Measurements from ENCODE around the gene SH3RF3.

The SH3RF3 gene

DNA sequence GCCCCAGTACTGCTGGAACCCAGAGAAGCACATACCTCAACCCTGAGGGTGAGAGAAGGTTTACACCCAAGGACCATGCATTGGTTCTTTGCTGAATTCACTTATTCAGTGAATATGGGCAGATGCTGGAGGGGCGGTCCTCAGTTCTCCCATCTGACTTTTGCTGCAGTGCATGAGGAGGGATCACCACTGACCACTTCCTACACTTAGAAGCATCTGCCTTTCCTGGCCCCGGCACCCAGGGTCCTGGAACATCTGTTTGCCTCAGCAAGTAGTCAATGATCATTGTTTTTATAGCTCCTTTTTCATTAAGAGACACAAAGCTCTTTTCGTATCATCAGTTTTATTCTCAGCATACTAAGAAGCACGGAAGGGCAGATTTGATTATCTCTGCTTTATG is 211.4 kb downstream of the SH3RF3 start:
- DNase-seq (ENCODE audit: low spot score), result no peak

- no peak for DNase-seq (ENCODE audit: low spot score)
These were observed 212.6 kb downstream of the SH3RF3 start for GRCh38 chr2:109341355-109342255.

DNA sequence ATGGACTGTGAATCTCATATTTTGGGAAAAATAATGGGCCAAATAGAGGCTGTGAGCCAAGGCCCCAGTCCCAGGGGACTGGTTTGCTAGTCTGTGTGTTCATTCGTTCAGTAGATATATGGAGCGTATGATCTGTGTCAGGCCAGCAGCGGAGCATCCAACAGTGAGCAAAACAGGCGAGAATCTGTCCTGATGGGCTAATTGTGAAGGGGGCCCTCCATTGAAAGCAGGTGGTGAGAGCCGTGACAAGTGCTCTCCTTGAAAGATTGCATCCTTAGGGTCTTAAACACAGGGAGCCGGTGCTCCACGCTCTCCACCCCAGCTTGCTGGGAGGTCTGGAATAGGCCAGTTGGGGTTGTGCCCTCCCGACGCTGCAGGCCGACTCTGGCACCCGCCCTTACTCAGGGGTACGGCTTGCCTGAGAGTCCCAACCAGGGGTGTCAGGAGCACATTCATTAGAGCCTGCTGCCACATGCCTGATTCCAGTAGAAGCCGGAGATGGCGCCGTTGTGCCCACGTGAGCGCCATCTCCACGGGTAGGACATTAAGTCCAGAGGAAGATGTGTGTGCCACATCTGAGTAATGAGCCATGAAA is 213.3 kb downstream of the SH3RF3 start:
- DNase-seq (ENCODE audit: low spot score), result no peak

- no peak for DNase-seq (ENCODE audit: low spot score)
These were observed 213.9 kb downstream of the SH3RF3 start for GRCh38 chr2:109342930-109343329.

- DNase-seq (ENCODE audit: low spot score), result no peak
These were observed 214.5 kb downstream of the SH3RF3 start for GRCh38 chr2:109343460-109343859.

DNA sequence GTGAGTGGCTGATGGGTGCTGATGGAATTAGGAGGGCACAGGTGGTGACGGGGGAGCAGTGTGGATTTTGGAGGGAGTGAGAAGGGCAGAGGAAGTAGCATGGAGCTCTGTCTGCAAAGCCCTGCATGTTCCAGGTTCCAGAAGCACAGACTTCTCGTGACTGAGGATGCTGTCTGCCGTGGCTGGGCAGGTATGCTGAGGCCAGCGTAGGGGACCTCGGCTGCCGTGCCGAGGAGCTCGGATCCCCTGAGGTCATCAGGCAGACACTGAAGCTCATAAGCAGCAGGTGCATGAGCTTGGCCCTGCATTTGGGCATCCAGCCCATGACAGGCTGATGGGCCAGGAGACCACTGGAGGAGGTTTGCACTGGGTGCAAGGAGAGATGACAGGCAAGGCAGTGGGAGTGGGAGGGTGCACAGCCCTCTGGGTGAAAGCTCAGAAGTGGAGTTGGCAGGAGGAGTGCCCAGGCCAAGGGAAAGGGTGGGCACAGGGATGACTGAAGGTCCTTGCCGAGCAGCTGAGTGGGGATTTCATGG is 215.3 kb downstream of the SH3RF3 start:
- DNase-seq (ENCODE audit: low spot score), result no peak

DNA sequence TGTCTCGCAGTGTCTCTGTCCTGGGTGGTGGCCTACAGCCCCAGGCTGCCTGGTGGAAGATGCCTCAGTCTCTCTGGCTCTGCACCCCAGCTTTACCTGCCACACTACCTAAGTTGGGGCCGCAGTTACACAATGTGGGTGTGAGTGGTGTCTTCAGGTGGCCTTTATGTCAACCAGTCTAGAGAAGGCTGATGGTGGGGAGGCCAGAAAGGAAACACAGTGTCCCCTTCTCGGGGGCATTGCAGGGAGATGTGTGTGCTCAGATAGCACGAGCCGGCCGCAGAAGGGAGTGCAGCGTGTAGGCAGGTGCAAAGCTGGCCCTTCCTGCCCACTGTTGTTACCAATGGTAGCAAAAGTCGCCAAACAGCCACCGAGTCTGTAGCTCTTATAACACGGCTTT is 216.1 kb downstream of the SH3RF3 start:
- DNase-seq (ENCODE audit: low spot score), result no peak

GRCh38 chr2:109345653-109346480 is 216.9 kb downstream of the SH3RF3 start:
- no peak for DNase-seq (ENCODE audit: low spot score)

GRCh38 chr2:109346601-109347228 is 217.7 kb downstream of the SH3RF3 start:
- DNase-seq (ENCODE audit: low spot score), result no peak

DNA sequence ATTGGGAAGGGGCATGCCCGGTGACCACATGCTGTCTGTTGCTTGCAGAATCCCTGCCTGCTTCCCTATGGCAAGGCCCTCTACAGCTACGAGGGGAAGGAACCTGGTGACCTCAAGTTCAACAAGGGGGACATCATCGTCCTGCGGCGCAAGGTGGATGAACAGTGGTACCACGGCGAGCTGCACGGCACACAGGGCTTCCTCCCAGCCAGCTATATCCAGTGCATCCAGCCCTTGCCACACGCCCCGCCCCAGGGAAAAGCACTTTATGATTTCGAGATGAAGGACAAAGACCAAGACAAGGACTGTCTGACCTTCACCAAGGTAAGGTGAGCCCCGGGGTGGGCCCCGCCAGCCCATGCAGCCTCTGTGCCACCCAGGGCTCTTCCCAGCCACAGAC is 218.6 kb downstream of the SH3RF3 start:
- no peak for DNase-seq (ENCODE audit: low spot score)

DNA sequence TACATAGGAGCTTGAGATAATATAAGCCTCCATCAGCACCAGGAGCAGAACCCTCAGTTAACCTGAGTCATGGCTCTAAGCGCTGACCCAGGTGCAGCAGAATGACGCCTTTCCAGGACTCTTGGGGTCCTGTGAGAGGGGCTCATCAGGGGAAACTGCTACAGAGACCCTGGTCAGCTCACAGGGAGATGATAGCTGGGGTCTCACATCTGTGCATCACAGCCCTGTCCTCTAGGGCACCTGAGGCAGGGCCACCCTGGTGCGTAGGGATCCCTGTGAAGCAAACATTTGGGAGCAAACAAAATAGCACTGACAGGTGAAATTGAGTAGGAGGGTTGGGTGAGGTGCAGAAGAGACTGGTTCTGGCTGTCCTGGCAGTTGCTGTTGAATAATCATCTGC is 219.2 kb downstream of the SH3RF3 start:
- no peak for DNase-seq (ENCODE audit: low spot score)

DNA sequence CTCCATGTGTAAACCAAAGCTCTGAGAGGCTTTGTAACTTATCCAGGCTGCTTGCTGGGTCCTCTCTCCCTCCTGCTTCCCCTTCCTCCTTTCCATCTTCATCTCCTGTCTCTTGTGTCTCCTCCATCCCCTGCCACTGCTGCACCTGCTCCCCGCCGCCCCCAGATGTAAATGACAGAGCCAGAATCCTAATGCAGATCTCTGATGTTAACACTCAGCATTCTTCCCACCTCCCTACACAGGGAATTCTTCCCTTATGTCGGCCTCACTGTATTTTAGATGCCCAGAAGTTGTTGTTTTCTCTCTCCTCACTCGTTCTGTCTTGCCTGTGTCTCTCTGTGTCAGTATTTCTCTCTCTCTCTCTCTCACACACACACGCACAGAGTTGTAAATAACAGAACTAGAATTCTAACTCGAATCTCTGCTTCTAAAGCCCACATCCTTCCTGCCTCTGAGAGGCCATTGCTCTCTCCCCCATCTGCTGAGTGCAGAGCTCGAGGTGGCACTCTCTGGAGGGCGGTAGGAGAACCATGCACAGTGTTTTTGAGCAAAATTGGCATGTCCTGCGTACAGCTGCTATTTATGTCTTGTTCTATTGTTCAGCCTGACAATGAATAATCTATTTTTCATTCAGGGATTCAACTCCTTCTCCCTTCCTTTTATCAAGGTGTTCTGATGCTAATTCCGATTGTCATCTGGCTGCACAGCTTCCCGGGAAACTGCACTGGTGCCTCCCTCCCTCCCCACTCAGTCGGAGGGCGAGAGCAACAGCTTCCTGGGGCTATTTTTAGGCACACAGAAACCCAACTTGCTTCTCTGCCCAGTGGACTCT is 219.9 kb downstream of the SH3RF3 start:
- DNase-seq (ENCODE audit: low spot score), result no peak

DNA sequence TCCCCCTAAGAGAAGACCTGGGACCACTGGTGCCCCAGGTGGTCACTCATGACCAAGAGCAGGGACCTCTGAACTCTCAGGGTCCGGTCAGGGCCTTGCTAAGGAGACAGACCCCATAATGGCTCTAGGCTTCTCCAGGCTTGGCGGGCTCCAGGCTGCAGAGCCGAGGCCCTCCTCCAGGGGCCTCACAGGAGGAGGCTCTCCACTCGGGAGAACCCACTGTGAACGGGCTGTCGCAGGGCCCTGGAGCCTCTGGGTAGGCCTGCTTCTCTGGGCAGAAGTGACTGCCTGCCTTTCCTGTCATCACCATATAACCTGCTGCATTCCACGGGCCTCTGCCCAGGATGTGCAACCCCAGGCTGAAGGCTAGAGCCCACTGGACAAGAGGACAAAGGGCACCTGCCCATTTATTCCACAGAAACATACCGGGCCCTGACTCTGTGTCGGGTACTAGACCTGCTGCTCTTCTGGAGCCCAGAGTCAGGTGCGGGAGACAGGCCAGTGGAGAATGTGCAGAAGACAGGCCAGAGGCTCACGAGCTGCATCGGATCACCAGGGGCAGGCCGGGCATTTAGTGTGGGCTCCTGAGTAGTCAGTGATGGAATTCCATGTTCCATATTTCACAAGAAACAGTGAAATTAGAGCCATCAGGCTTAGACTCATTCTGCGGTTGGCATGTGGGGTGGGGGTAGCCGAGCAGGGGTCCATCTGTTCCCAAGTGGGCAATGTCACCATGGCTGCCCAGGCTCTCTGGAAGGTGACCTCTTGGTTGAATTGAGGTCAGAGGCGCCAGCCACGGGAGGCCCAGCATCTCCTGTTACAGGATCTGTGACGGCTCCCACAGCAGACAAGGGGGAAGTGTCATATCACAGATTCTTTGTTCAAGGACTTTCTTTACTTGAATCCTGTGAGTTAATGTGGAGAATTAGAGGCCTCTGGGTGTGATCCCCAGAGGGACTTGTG is 220.8 kb downstream of the SH3RF3 start:
- no peak for DNase-seq (ENCODE audit: low spot score)

DNA sequence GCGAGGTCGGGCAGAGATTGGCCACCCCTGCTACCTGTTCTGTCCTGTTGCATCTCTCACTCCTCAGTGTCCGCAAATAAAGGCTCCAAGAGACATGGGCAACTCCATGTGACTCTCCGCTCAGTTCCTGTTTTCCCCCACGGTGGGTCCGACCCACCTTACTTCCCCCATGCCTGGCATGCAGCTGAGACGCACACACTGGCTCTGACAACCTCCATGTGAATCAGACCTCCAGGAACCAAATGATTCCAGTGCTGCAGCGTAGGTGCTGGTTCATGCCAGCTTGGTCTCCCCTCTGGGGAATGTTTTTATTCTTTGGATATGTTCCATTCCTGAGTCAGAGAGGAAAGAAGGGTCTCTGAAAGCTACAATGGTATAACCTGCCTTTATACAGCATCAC is 221.5 kb downstream of the SH3RF3 start:
- DNase-seq (ENCODE audit: low spot score), result no peak

GRCh38 chr2:109351164-109351756 is 222.3 kb downstream of the SH3RF3 start:
- peak; percentile 6 for DNase-seq (ENCODE audit: low spot score)

GRCh38 chr2:109352056-109352897 is 223.3 kb downstream of the SH3RF3 start:
- no peak for DNase-seq (ENCODE audit: low spot score)

DNA sequence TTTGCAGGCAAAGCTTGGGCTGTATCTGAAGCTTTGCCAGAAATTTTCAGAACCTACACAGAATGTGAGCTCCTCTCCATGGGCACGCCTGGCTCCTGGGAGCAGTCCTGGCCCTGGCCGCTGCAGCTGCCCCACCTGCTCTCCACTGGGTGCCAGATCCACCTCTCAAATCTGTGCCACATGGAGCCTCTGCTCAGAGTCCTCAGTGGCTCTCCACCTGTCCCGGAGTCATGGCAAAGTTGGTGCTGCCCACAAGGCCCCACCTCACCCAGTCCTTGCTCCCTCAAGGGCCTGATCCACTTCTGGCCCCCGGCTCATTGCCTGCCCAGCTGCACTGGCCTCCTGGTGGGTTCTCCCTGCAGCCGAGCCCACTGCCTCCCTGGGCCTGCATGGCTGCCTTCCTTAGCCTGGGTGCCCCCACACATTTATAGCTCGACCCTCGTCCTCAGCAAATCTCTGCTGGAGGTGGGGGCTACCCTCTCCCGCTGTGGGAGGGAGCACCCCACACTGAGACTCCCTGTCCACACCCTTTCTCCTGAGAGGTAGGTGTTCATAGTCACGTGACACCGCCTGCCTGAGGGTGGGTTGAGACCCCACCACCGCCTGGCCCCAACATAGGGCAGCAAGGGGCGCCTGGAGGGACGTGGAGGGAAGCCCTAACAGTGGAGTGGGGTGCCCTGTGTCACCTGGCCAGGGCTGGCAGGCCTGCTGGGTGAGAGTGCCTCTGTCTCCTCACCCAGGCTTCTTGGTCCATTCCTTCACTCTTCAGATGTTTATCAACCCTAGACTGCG is 224.1 kb downstream of the SH3RF3 start:
- no peak for DNase-seq (ENCODE audit: low spot score)
